GM23338 (cell line): ENCODE results near the gene RHO. TPM values are rescaled to one million over a fixed set of nuclear protein-coding genes. Genes with fewer than 3 reads are reported as not detected.

Experiments
- ATAC-seq: fragments of 200-7000 bp; cut with Tn5 transposase; 3 replicates; pipeline ENCODE4 v1.9.1; 2020
- DNase-seq: peaks from one replicate; pipeline ENCODE4 v3.0.0-alpha.2; 2015; ENCODE audit warnings: low spot score
- H2AFZ ChIP-seq: fragments of 200-600 bp; sonication (generic); 2 replicates; pipeline ENCODE4 v1.8.0; 2016; ENCODE audit warnings: antibody characterized with exemption, mild to moderate bottlenecking, moderate library complexity
- H3F3A ChIP-seq: fragments of 200-600 bp; sonication (generic); replicated peaks from 2 replicates; pipeline ENCODE4 v1.8.0; 2017; ENCODE audit warnings: antibody characterized with exemption, mixed run types, low read depth
- H3K27ac ChIP-seq: fragments of 200-600 bp; sonication (generic); 2 replicates; pipeline ENCODE4 v1.6.1; 2016; ENCODE audit warnings: low read depth
- H3K27me3 ChIP-seq: fragments of 200-600 bp; sonication (generic); 2 replicates; pipeline ENCODE4 v1.8.0; 2016; ENCODE audit warnings: mild to moderate bottlenecking, mixed run types, moderate library complexity; ENCODE audit not compliant: insufficient read depth
- H3K36me3 ChIP-seq: fragments of 200-600 bp; sonication (generic); 2 replicates; pipeline ENCODE4 v1.8.0; 2016; ENCODE audit warnings: mild to moderate bottlenecking; ENCODE audit not compliant: insufficient read depth
- H3K4me1 ChIP-seq: fragments of 200-600 bp; sonication (generic); 2 replicates; pipeline ENCODE4 v1.8.0; 2016; ENCODE audit warnings: mild to moderate bottlenecking, moderate library complexity; ENCODE audit not compliant: insufficient read depth
- H3K4me2 ChIP-seq: fragments of 200-600 bp; sonication (generic); 2 replicates; pipeline ENCODE4 v1.7.1; 2017; ENCODE audit warnings: mixed run types
- H3K4me3 ChIP-seq: fragments of 200-600 bp; sonication (generic); 2 replicates; pipeline ENCODE4 v1.6.1; 2016; ENCODE audit warnings: mixed run types
- H3K79me2 ChIP-seq: fragments of 200-600 bp; sonication (generic); replicated peaks from 2 replicates; pipeline ENCODE4 v1.8.0; 2017; ENCODE audit warnings: mild to moderate bottlenecking; ENCODE audit not compliant: insufficient read depth
- H3K9me2 ChIP-seq: fragments of 200-600 bp; sonication (generic); 2 replicates; pipeline ENCODE4 v1.8.0; 2017; ENCODE audit not compliant: insufficient read depth
- H4K20me1 ChIP-seq: fragments of 200-600 bp; sonication (generic); replicated peaks from 2 replicates; pipeline ENCODE4 v1.8.0; 2017; ENCODE audit warnings: mild to moderate bottlenecking; ENCODE audit not compliant: insufficient read depth
- H3K27ac Mint-ChIP-seq: 2 replicates; pipeline ENCODE4 v1.8.0; 2020; ENCODE audit warnings: inconsistent platforms, mild to moderate bottlenecking, moderate library complexity, mixed read lengths
- H3K27me3 Mint-ChIP-seq: 3 replicates; pipeline ENCODE4 v1.8.0; 2022; ENCODE audit warnings: low read depth, mild to moderate bottlenecking, moderate library complexity, mixed read lengths, inconsistent platforms; ENCODE audit not compliant: insufficient read depth, poor library complexity
- H3K36me3 Mint-ChIP-seq: 3 replicates; pipeline ENCODE4 v1.8.0; 2021; ENCODE audit warnings: low read depth, mild to moderate bottlenecking, inconsistent platforms, moderate library complexity, mixed read lengths
- H3K4me1 Mint-ChIP-seq: 3 replicates; pipeline ENCODE4 v1.8.0; 2020; ENCODE audit warnings: mild to moderate bottlenecking, inconsistent platforms, mixed read lengths
- H3K4me3 Mint-ChIP-seq: 3 replicates; pipeline ENCODE4 v1.8.0; 2021; ENCODE audit warnings: moderate library complexity, mild to moderate bottlenecking, inconsistent platforms, mixed read lengths
- H3K9me3 Mint-ChIP-seq: 3 replicates; pipeline ENCODE4 v1.8.0; 2020; ENCODE audit warnings: moderate library complexity, mild to moderate bottlenecking, inconsistent platforms, mixed read lengths
- CREB1 ChIP-seq: fragments of 250-450 bp; sonication (Bioruptor Pico); IDR thresholded peaks from 2 replicates; pipeline ENCODE4 v1.5.0; 2020; ENCODE audit warnings: low read depth, mild to moderate bottlenecking, moderate library complexity
- CTCF ChIP-seq, 2 experiments: fragments of 200-600 bp in 1 of 2; sonication (generic) in 1 of 2; conservative IDR thresholded peaks; 2 replicates each; pipeline versions ENCODE4 v1.5.1 to v1.6.1; 2016 to 2017; ENCODE audit warnings: antibody characterized with exemption in 2 of 2, low read depth in 2 of 2, mild to moderate bottlenecking in 2 of 2, moderate library complexity in 1 of 2
- EZH2 ChIP-seq: fragments of 200-600 bp; sonication (generic); IDR thresholded peaks from one replicate; pipeline ENCODE4 v1.8.0; 2017; ENCODE audit warnings: antibody characterized with exemption, mild to moderate bottlenecking, low read depth; ENCODE audit not compliant: unreplicated experiment
- EZH2phosphoT487 ChIP-seq: fragments of 200-600 bp; sonication (generic); IDR thresholded peaks from one replicate; pipeline ENCODE4 v1.8.1; 2018; ENCODE audit warnings: antibody characterized with exemption; ENCODE audit not compliant: unreplicated experiment
- JUNB ChIP-seq: IDR thresholded peaks from one replicate; pipeline ENCODE4 v1.6.1; 2016; ENCODE audit warnings: antibody characterized with exemption; ENCODE audit not compliant: unreplicated experiment
- NANOG ChIP-seq: IDR thresholded peaks from 2 replicates; pipeline ENCODE4 v1.6.1; 2016; ENCODE audit warnings: antibody characterized with exemption, borderline replicate concordance
- POLR2AphosphoS5 ChIP-seq: IDR thresholded peaks from 2 replicates; pipeline ENCODE4 v1.6.1; 2016; ENCODE audit warnings: antibody characterized with exemption, low read depth
- STAT1 ChIP-seq: IDR thresholded peaks from one replicate; pipeline ENCODE4 v1.6.1; 2016; ENCODE audit warnings: antibody characterized with exemption; ENCODE audit not compliant: unreplicated experiment
- ZNF114 ChIP-seq: fragments of 250-450 bp; sonication (Bioruptor Pico); IDR thresholded peaks from 2 replicates; pipeline ENCODE4 v1.5.0; 2020; ENCODE audit warnings: mild to moderate bottlenecking, moderate library complexity
- ZNF331 ChIP-seq: fragments of 250-450 bp; sonication (Bioruptor Pico); IDR thresholded peaks from 2 replicates; pipeline ENCODE4 v1.5.0; 2020; ENCODE audit warnings: low read depth, mild to moderate bottlenecking, moderate library complexity
- ZNF462 ChIP-seq: fragments of 250-450 bp; sonication (Bioruptor Pico); IDR thresholded peaks from 2 replicates; pipeline ENCODE4 v1.5.0; 2020; ENCODE audit warnings: mild to moderate bottlenecking, moderate library complexity
- long read RNA-seq: library from polyadenylated mRNA; unstranded; transcript quantifications from one replicate; pipeline ENCODE4 v2.0.0, GENCODE V29; 2020; ENCODE audit not compliant: unreplicated experiment
- polyA plus RNA-seq: library from polyadenylated mRNA; unstranded; fragments of >200 nt; fragmentation: Nextera tagmentation; extraction: Ambion mirVana; gene quantifications from 2 replicates; pipeline ENCODE4 v1.2.1, GENCODE V29; 2016
- total RNA-seq: library from RNA; depleted of rRNA; stranded (reverse); fragments of >200 nt; shearing (Covaris generic); gene quantifications from 2 replicates; pipeline ENCODE4 v1.2.3, GENCODE V29; 2014; rRNA removed
- TF ChIP-seq, protein P1 (sequence below): IDR thresholded peaks from one replicate; pipeline ENCODE4 v1.6.1; 2018; ENCODE audit warnings: antibody characterized with exemption; ENCODE audit not compliant: unreplicated experiment

RHO gene
- total RNA-seq (not detected in 2 replicates), polyA plus RNA-seq (not detected in 2 replicates)
- long read RNA-seq, result 0 reads

DNA sequence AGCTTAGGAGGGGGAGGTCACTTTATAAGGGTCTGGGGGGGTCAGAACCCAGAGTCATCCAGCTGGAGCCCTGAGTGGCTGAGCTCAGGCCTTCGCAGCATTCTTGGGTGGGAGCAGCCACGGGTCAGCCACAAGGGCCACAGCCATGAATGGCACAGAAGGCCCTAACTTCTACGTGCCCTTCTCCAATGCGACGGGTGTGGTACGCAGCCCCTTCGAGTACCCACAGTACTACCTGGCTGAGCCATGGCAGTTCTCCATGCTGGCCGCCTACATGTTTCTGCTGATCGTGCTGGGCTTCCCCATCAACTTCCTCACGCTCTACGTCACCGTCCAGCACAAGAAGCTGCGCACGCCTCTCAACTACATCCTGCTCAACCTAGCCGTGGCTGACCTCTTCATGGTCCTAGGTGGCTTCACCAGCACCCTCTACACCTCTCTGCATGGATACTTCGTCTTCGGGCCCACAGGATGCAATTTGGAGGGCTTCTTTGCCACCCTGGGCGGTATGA, at the start of gene RHO:
RHO (plus strand) TSS at position 51 of the 512 bp plus-strand sequence; CDS start at position 146, 95 bp downstream.
- 0 out of 2 replicates have a peak, but pooled peaks cover 6% of the 10 kb centered on the region for H3K9me2 ChIP-seq
- no peaks in the 10 kb centered on the region; the same call in 2 of the 3 replicates for H3K36me3 Mint-ChIP-seq
- peaks cover 22% of the 10 kb centered on the region for H3K27me3 Mint-ChIP-seq
- H3F3A ChIP-seq, result no peaks in the 10 kb centered on the region
- ATAC-seq, result no peak
- H3K4me2 ChIP-seq, result no peak within 1 kb of the TSS
- TF ChIP-seq EZH2phosphoT487 (no peak), EZH2 (no peak), CREB1 (no peak), ZNF331 (CRISPR knock-in tag) (no peak), STAT1 (no peak), POLR2AphosphoS5 (no peak), NANOG (no peak), ZNF114 (CRISPR knock-in tag) (no peak), ZNF462 (no peak), CTCF (conservative IDR thresholded peaks at IDR 0.05; ENCODE audit: low read depth in 2 of 2) (no peak), JUNB (no peak)
- TF ChIP-seq, protein P1, sequence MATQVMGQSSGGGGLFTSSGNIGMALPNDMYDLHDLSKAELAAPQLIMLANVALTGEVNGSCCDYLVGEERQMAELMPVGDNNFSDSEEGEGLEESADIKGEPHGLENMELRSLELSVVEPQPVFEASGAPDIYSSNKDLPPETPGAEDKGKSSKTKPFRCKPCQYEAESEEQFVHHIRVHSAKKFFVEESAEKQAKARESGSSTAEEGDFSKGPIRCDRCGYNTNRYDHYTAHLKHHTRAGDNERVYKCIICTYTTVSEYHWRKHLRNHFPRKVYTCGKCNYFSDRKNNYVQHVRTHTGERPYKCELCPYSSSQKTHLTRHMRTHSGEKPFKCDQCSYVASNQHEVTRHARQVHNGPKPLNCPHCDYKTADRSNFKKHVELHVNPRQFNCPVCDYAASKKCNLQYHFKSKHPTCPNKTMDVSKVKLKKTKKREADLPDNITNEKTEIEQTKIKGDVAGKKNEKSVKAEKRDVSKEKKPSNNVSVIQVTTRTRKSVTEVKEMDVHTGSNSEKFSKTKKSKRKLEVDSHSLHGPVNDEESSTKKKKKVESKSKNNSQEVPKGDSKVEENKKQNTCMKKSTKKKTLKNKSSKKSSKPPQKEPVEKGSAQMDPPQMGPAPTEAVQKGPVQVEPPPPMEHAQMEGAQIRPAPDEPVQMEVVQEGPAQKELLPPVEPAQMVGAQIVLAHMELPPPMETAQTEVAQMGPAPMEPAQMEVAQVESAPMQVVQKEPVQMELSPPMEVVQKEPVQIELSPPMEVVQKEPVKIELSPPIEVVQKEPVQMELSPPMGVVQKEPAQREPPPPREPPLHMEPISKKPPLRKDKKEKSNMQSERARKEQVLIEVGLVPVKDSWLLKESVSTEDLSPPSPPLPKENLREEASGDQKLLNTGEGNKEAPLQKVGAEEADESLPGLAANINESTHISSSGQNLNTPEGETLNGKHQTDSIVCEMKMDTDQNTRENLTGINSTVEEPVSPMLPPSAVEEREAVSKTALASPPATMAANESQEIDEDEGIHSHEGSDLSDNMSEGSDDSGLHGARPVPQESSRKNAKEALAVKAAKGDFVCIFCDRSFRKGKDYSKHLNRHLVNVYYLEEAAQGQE, result no peak
- no peak within 1 kb of the TSS for H3K4me3 ChIP-seq
- H3K27me3 ChIP-seq, result no peaks in the 10 kb centered on the region
- peaks cover 24% of the 10 kb centered on the region for H3K4me1 Mint-ChIP-seq
- no peak for DNase-seq
- no peaks in the 10 kb centered on the region for H3K9me3 Mint-ChIP-seq
- H3K79me2 ChIP-seq, result no peaks in the 10 kb centered on the region
- no peak within 1 kb of the TSS for H3K27ac Mint-ChIP-seq
- no peaks in the 10 kb centered on the region for H3K36me3 ChIP-seq
- H3K4me1 ChIP-seq, result peaks cover 5% of the 10 kb centered on the region; the same call in 1 of the 2 replicates
- no peaks in the 10 kb centered on the region for H4K20me1 ChIP-seq
- H3K4me3 Mint-ChIP-seq, result no peak within 1 kb of the TSS
- no peak within 1 kb of the TSS for H2AFZ ChIP-seq
- no peak within 1 kb of the TSS for H3K27ac ChIP-seq
